HG03097 (cell line): ENCODE data around the gene GRK2.

Source experiments
- ATAC-seq: cut with Tn5 transposase; IDR thresholded peaks from one replicate; pipeline ENCODE4 v1.9.1; 2021; ENCODE audit not compliant: unreplicated experiment, low FRiP score

GRK2 gene

GRCh38 chr11:67280788-67281551 lies 14.7 kb downstream of the GRK2 start:
- ATAC-seq, result no peak

GRCh38 chr11:67281552-67282150 lies 15.4 kb downstream of the GRK2 start:
- ATAC-seq, result no peak

GRCh38 chr11:67282155-67282875 lies 16.0 kb downstream of the GRK2 start:
- ATAC-seq, result no peak

GRCh38 chr11:67282876-67283371 lies 16.7 kb downstream of the GRK2 start:
- ATAC-seq, result no peak

GRCh38 chr11:67283481-67283963 lies 17.2 kb downstream of the GRK2 start:
- no peak for ATAC-seq

- no peak for ATAC-seq
Observed at GRCh38 chr11:67284811-67285540, 18.7 kb downstream of the GRK2 start.

GRCh38 chr11:67285541-67286498 lies 19.5 kb downstream of the GRK2 start:
- ATAC-seq, result no peak

GRCh38 chr11:67286621-67287333 lies 20.5 kb downstream of the GRK2 start:
- ATAC-seq, result no peak

GRCh38 chr11:67287355-67288197 lies 21.3 kb downstream of the GRK2 start:
- no peak for ATAC-seq

- ATAC-seq, result no peak
Observed at GRCh38 chr11:67288198-67288451, 21.9 kb downstream of the GRK2 start.

- ATAC-seq, result peak; percentile 62
Observed at GRCh38 chr11:67288452-67289225, 22.4 kb downstream of the GRK2 start.

GRCh38 chr11:67289226-67289650 lies 23.0 kb downstream of the GRK2 start, which contains the start of gene ANKRD13D:
TSS of gene ANKRD13D (plus strand) at chr11:67289303. CDS start at chr11:67289461, 158 bp downstream.
- ATAC-seq, result peak; percentile 46

- ATAC-seq, result no peak
Observed at GRCh38 chr11:67289651-67290479, 23.6 kb downstream of the GRK2 start.

GRCh38 chr11:67290801-67291200 lies 24.5 kb downstream of the GRK2 start:
- no peak for ATAC-seq

- ATAC-seq, result no peak
Observed at GRCh38 chr11:67291481-67292381, 25.5 kb downstream of the GRK2 start.
